ENCODE measurements around the gene PGAM2.
A peak's percentile ranks its signal among the peaks of the same experiment; 100 is the strongest.

The PGAM2 gene

DNA sequence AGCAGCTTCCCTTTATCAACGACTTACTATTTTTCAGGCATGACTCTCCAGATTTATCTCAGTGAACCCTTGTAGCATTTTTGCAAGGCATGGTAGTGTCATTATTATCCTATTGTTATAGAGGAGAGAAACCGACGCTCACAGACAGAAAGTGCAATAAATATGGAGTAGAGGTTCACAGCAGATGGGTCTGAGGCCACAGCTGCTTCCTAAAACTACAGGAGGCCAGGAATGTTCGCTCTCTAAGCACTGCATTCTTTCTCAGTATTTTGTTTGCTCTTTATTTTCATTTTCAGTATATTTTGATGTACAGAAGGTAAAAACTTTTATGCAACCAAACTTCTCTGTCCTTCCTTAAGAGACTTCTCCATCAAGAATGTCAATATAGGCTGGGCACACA lies 34.3 kb upstream of the PGAM2 start:
- Histone ChIP-seq H3K79me2 (ENCODE audit: insufficient read depth, low read length) (peaks cover 5% of the 10 kb centered on the region), H3K4me3 (ENCODE audit: low read length, poor library complexity, severe bottlenecking) (no peak overlapping the region), H2AFZ (ENCODE audit: low read length) (no peak overlapping the region), H3K9ac (ENCODE audit: low read depth, low read length, poor library complexity, severe bottlenecking) (no peak overlapping the region), H3K4me2 (ENCODE audit: low read depth, low read length, poor library complexity, severe bottlenecking) (no peak overlapping the region), H3K9me2 (replicated peaks; ENCODE audit: low read depth, low read length) (no peaks in the 10 kb centered on the region), H3K36me3 (ENCODE audit: insufficient read depth, low read length) (no peaks in the 10 kb centered on the region), H3K4me1 (ENCODE audit: insufficient read depth, low read length, poor library complexity, severe bottlenecking) (peaks cover 75% of the 10 kb centered on the region), H3K27me3 (ENCODE audit: insufficient read depth, low read length, poor library complexity, severe bottlenecking) (no peaks in the 10 kb centered on the region), H3F3A (ENCODE audit: low read depth) (peaks cover 8% of the 10 kb centered on the region; the same call in 1 of the 2 replicates), H4K20me1 (ENCODE audit: insufficient read depth, low read length, poor library complexity, severe bottlenecking) (peaks cover 1% of the 10 kb centered on the region), H3K9me3 (ENCODE audit: insufficient read depth, low read depth, low read length) (no peaks in the 10 kb centered on the region)
- TF ChIP-seq EZH2phosphoT487 (IDR thresholded peaks at IDR 0.05; ENCODE audit: borderline replicate concordance): no peak
- TF ChIP-seq, protein P1, sequence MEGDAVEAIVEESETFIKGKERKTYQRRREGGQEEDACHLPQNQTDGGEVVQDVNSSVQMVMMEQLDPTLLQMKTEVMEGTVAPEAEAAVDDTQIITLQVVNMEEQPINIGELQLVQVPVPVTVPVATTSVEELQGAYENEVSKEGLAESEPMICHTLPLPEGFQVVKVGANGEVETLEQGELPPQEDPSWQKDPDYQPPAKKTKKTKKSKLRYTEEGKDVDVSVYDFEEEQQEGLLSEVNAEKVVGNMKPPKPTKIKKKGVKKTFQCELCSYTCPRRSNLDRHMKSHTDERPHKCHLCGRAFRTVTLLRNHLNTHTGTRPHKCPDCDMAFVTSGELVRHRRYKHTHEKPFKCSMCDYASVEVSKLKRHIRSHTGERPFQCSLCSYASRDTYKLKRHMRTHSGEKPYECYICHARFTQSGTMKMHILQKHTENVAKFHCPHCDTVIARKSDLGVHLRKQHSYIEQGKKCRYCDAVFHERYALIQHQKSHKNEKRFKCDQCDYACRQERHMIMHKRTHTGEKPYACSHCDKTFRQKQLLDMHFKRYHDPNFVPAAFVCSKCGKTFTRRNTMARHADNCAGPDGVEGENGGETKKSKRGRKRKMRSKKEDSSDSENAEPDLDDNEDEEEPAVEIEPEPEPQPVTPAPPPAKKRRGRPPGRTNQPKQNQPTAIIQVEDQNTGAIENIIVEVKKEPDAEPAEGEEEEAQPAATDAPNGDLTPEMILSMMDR (conservative IDR thresholded peaks at IDR 0.05; ENCODE audit: low read length): no peak

DNA sequence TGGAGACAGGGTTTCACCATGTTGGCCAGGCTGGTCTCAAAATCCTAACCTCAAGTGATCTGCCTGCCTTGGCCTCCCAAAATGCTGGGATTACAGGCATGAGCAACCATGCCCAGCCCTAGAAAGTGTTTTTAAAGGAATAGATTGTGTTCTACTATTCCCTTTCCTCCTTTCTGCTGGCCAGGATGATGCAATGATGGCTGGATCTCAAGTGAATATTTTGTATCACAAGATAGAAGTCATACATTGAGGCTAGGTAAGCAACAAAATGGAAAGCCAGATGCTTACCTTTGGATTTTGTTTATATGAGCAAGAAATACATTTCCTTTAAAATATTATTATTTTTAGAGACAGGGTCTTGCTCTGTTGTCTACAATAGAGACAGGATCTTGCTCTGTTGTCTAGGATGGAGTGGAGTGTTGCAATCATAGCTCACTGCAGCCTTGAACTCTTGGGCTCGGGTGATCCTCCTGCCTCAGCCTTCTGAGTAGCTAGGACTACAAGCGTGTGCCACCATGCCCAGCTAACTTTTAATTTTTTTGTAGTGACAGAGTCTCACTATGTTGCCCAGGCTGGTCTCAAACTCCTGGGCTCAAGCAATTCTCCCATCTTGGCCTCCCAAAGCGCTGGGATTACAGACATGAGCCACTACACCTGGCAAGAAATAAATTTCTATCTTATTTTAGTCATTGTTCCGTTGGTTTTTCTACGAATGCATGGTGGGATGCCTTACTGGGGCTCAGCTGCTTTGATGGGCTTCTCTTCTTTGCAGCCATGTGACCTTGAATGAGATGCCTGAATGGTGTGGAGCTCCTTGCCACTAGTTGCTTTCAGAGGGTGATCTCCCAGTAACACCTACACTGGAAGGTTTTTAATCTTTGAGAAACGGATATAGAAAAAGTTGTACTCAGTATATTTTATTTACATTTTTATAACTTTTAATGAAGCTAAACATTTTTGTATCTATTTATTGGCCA lies 33.0 kb upstream of the PGAM2 start:
- Histone ChIP-seq H3K4me1 (ENCODE audit: insufficient read depth, low read length, poor library complexity, severe bottlenecking) (peaks cover 75% of the 10 kb centered on the region), H3K9ac (ENCODE audit: low read depth, low read length, poor library complexity, severe bottlenecking) (peak overlapping the region; percentile 74), H3K4me3 (ENCODE audit: low read length, poor library complexity, severe bottlenecking) (peak overlapping the region; percentile 14), H3K9me3 (ENCODE audit: insufficient read depth, low read depth, low read length) (no peaks in the 10 kb centered on the region), H2AFZ (ENCODE audit: low read length) (no peak overlapping the region), H3K27me3 (ENCODE audit: insufficient read depth, low read length, poor library complexity, severe bottlenecking) (no peaks in the 10 kb centered on the region), H3K4me2 (ENCODE audit: low read depth, low read length, poor library complexity, severe bottlenecking) (peak overlapping the region; percentile 55), H3F3A (ENCODE audit: low read depth) (peaks cover 9% of the 10 kb centered on the region), H3K9me2 (replicated peaks; ENCODE audit: low read depth, low read length) (no peaks in the 10 kb centered on the region), H4K20me1 (ENCODE audit: insufficient read depth, low read length, poor library complexity, severe bottlenecking) (no peaks in the 10 kb centered on the region), H3K36me3 (ENCODE audit: insufficient read depth, low read length) (no peaks in the 10 kb centered on the region), H3K79me2 (ENCODE audit: insufficient read depth, low read length) (no peaks in the 10 kb centered on the region)
- TF ChIP-seq, protein P1 (conservative IDR thresholded peaks at IDR 0.05; ENCODE audit: low read length): no peak
- TF ChIP-seq EZH2phosphoT487 (IDR thresholded peaks at IDR 0.05; ENCODE audit: borderline replicate concordance): no peak

DNA sequence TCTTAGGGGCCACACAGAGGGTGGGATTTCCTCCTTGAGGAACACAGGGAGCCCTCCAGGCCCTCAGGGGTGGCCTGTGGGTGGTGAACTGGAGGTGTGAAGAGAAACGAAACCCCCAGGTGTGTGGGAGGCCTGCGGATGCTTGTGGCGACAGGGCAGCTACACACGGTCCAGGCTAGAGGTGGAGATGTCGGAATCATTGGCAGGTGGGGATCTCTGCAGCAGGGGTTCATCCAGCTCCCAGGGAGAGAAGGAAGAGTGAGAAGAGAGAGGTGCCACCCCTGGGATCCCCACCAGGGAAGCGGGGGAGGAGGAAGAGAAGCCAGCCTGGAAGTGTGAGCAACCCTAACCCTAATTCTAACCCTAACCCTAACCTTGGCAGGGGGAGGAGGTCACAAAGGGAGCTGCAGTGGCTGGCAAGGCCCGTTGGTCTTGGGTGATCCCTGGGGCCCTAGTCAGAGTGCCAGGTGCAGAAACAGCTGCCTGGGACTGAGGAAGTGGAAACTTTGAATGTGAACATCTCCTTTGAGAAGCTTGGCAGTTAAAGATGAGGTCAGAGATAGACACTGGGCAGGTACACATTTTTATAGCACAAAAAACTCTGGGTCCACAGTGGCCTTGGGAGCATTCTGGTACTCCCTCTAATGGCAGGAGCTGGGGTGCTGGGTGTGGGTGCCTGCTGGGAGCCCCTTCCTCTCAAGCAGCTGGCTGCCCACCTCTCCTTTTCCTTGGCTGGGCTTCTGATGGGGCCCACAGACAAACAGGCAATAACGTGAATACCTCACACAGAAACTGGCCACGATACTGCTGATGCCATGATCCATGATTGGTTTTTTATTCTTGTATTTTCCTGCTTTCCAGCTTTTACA lies 31.9 kb upstream of the PGAM2 start:
- Histone ChIP-seq H3F3A (ENCODE audit: low read depth) (peaks cover 9% of the 10 kb centered on the region), H3K79me2 (ENCODE audit: insufficient read depth, low read length) (no peaks in the 10 kb centered on the region), H3K9ac (ENCODE audit: low read depth, low read length, poor library complexity, severe bottlenecking) (peak overlapping the region; percentile 74), H4K20me1 (ENCODE audit: insufficient read depth, low read length, poor library complexity, severe bottlenecking) (no peaks in the 10 kb centered on the region), H3K9me3 (ENCODE audit: insufficient read depth, low read depth, low read length) (no peaks in the 10 kb centered on the region), H3K9me2 (replicated peaks; ENCODE audit: low read depth, low read length) (no peaks in the 10 kb centered on the region), H3K36me3 (ENCODE audit: insufficient read depth, low read length) (no peaks in the 10 kb centered on the region), H3K4me1 (ENCODE audit: insufficient read depth, low read length, poor library complexity, severe bottlenecking) (peaks cover 75% of the 10 kb centered on the region), H3K4me3 (ENCODE audit: low read length, poor library complexity, severe bottlenecking) (peak overlapping the region; percentile 14), H3K4me2 (ENCODE audit: low read depth, low read length, poor library complexity, severe bottlenecking) (peak overlapping the region; percentile 55), H2AFZ (ENCODE audit: low read length) (no peak overlapping the region), H3K27me3 (ENCODE audit: insufficient read depth, low read length, poor library complexity, severe bottlenecking) (no peaks in the 10 kb centered on the region)
- TF ChIP-seq, protein P1 (conservative IDR thresholded peaks at IDR 0.05; ENCODE audit: low read length): peak; percentile 43
- TF ChIP-seq EZH2phosphoT487 (IDR thresholded peaks at IDR 0.05; ENCODE audit: borderline replicate concordance): no peak
